WERI-Rb-1 (cell line): ENCODE data around the gene CUX1.

Experiments used
- DNase-seq: peaks from one replicate; pipeline ENCODE4 v3.0.0-alpha.2; 2020
- H3K27ac ChIP-seq: fragments of 250-450 bp; sonication (Bioruptor Pico); 2 replicates; pipeline ENCODE4 v1.5.1; 2020; ENCODE audit warnings: mild to moderate bottlenecking, moderate library complexity
- H3K27me3 ChIP-seq: fragments of 250-450 bp; sonication (Bioruptor Pico); 2 replicates; pipeline ENCODE4 v1.5.1; 2021; ENCODE audit warnings: mild to moderate bottlenecking, low read depth, moderate library complexity; ENCODE audit not compliant: insufficient read depth, severe bottlenecking
- H3K36me3 ChIP-seq: fragments of 250-450 bp; sonication (Bioruptor Pico); 2 replicates; pipeline ENCODE4 v1.5.1; 2020; ENCODE audit warnings: mild to moderate bottlenecking, moderate library complexity
- H3K4me3 ChIP-seq: 2 replicates; pipeline ENCODE4 v1.5.1; 2011; ENCODE audit warnings: low read depth, mild to moderate bottlenecking, control low read depth, low read length
- H3K9me3 ChIP-seq: fragments of 250-450 bp; sonication (Bioruptor Pico); 2 replicates; pipeline ENCODE4 v1.5.1; 2021; ENCODE audit warnings: mild to moderate bottlenecking, moderate library complexity; ENCODE audit not compliant: severe bottlenecking
- TF ChIP-seq, protein P1 (sequence below): IDR thresholded peaks from 2 replicates; pipeline ENCODE4 v1.5.1; 2011; ENCODE audit warnings: low read depth, mild to moderate bottlenecking, control low read depth, inconsistent platforms, low read length

Gene CUX1

GRCh38 chr7:102075126-102075525 is 257.7 kb downstream of the CUX1 start:
- TF ChIP-seq, protein P1, sequence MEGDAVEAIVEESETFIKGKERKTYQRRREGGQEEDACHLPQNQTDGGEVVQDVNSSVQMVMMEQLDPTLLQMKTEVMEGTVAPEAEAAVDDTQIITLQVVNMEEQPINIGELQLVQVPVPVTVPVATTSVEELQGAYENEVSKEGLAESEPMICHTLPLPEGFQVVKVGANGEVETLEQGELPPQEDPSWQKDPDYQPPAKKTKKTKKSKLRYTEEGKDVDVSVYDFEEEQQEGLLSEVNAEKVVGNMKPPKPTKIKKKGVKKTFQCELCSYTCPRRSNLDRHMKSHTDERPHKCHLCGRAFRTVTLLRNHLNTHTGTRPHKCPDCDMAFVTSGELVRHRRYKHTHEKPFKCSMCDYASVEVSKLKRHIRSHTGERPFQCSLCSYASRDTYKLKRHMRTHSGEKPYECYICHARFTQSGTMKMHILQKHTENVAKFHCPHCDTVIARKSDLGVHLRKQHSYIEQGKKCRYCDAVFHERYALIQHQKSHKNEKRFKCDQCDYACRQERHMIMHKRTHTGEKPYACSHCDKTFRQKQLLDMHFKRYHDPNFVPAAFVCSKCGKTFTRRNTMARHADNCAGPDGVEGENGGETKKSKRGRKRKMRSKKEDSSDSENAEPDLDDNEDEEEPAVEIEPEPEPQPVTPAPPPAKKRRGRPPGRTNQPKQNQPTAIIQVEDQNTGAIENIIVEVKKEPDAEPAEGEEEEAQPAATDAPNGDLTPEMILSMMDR: no peak

GRCh38 chr7:102075553-102076135 is 258.2 kb downstream of the CUX1 start:
- H3K27me3 ChIP-seq: no peaks in the 10 kb centered on the region
- H3K9me3 ChIP-seq: no peaks in the 10 kb centered on the region
- DNase-seq: no peak
- TF ChIP-seq, protein P1: no peak
- H3K27ac ChIP-seq: no peak overlapping the region
- H3K4me3 ChIP-seq: no peak overlapping the region
- H3K36me3 ChIP-seq: peaks cover 24% of the 10 kb centered on the region

More at GRCh38 chr7:102075126-102075525, 257.7 kb downstream of the CUX1 start:
- no peak overlapping the region for H3K4me3 ChIP-seq
- DNase-seq: no peak
- H3K27ac ChIP-seq: no peak overlapping the region
- no peaks in the 10 kb centered on the region for H3K9me3 ChIP-seq
- peaks cover 27% of the 10 kb centered on the region for H3K36me3 ChIP-seq
- no peaks in the 10 kb centered on the region for H3K27me3 ChIP-seq

DNA sequence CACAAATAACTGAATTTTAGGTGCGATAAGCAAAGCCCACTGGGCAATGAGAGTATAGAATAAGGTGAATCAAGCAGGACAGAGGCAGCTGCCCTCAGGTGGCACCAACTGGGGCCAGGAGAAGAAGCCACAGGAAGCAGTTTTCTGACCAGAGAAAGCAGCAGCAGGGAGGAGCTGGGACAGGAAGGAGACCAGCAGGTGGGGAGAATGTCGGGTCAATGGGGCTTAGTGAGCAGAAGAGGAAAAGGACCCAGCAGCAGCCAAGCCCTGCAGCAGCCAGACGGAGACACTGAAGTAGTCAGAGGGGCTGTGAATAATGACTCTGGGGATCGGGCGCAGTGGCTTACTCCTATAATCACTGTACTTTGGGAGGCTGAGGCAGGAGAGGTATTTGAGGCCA is 259.7 kb downstream of the CUX1 start:
- DNase-seq: peak; percentile 73

GRCh38 chr7:102079140-102080018 is 262.0 kb downstream of the CUX1 start:
- Histone ChIP-seq H3K9me3 (no peaks in the 10 kb centered on the region), H3K4me3 (no peak overlapping the region), H3K27ac (no peak overlapping the region), H3K36me3 (peaks cover 5% of the 10 kb centered on the region; the same call in 1 of the 2 replicates), H3K27me3 (no peaks in the 10 kb centered on the region)
- TF ChIP-seq, protein P1: no peak
- no peak for DNase-seq

More for the DNA sequence above, 259.7 kb downstream of the CUX1 start:
- TF ChIP-seq, protein P1: no peak
- no peaks in the 10 kb centered on the region for H3K27me3 ChIP-seq
- H3K27ac ChIP-seq: no peak overlapping the region
- no peak overlapping the region for H3K4me3 ChIP-seq
- no peaks in the 10 kb centered on the region for H3K9me3 ChIP-seq
- H3K36me3 ChIP-seq: peaks cover 12% of the 10 kb centered on the region

GRCh38 chr7:102080019-102080433 is 262.6 kb downstream of the CUX1 start:
- no peaks in the 10 kb centered on the region for H3K9me3 ChIP-seq
- no peak overlapping the region for H3K27ac ChIP-seq
- TF ChIP-seq, protein P1: no peak
- no peak overlapping the region for H3K4me3 ChIP-seq
- no peak for DNase-seq
- no peaks in the 10 kb centered on the region for H3K27me3 ChIP-seq
- H3K36me3 ChIP-seq: no peaks in the 10 kb centered on the region
